Immature natural killer cell (primary cell): Measurements from ENCODE around the gene G6PC3. TPM values are rescaled to one million over a fixed set of nuclear protein-coding genes. Genes with fewer than 3 reads are reported as not detected.

Experiments
- DNase-seq, 3 donors: peaks; one replicate each; pipeline ENCODE4 v3.0.0; 2022; ENCODE audit warnings: mixed read lengths in 1 of 3
- H3K27ac Mint-ChIP-seq, 6 donors: one replicate each; pipeline ENCODE4 v1.8.0; 2020; ENCODE audit warnings: mixed read lengths in 6 of 6, mild to moderate bottlenecking in 5 of 6, inconsistent platforms in 4 of 6, moderate library complexity in 3 of 6
- H3K27me3 Mint-ChIP-seq, 3 donors: one replicate each; pipeline ENCODE4 v1.8.0; 2020 to 2021; ENCODE audit warnings: low read depth in 3 of 3, mild to moderate bottlenecking in 3 of 3, mixed read lengths in 3 of 3, moderate library complexity in 3 of 3, inconsistent platforms in 1 of 3
- H3K36me3 Mint-ChIP-seq, 3 donors: one replicate each; pipeline ENCODE4 v1.8.0; 2020; ENCODE audit warnings: mixed read lengths in 3 of 3, inconsistent platforms in 2 of 3, mild to moderate bottlenecking in 2 of 3
- H3K4me1 Mint-ChIP-seq, 2 donors: one replicate each; pipeline ENCODE4 v1.8.0; 2020; ENCODE audit warnings: inconsistent platforms in 2 of 2, mild to moderate bottlenecking in 2 of 2, mixed read lengths in 2 of 2, moderate library complexity in 1 of 2
- H3K4me3 Mint-ChIP-seq, 5 donors: one replicate each; pipeline ENCODE4 v1.8.0; 2020; ENCODE audit warnings: mild to moderate bottlenecking in 5 of 5, mixed read lengths in 5 of 5, inconsistent platforms in 3 of 5, moderate library complexity in 3 of 5
- H3K9me3 Mint-ChIP-seq, 6 donors: one replicate each; pipeline ENCODE4 v1.8.0; 2020; ENCODE audit warnings: mild to moderate bottlenecking in 6 of 6, mixed read lengths in 6 of 6, inconsistent platforms in 4 of 6, moderate library complexity in 3 of 6
- polyA plus RNA-seq, 3 donors: library from polyadenylated mRNA; unstranded; fragments of 300-500 nt; fragmentation: Illumina TruSeq; gene quantifications; one replicate each; pipeline ENCODE4 v1.2.3, GENCODE V29; 2021

The G6PC3 gene
- polyA plus RNA-seq, 3 donors from 2014 or later: 30.9 to 41.6 (median 31.5) TPM

GRCh38 chr17:44067545-44067940 is 3.0 kb upstream of the G6PC3 start:
- Mint-ChIP-seq H3K27me3 (peaks cover 6 to 15% (median 13%) of the 10 kb centered on the region in 3 donors), H3K4me1 (peaks cover 51 to 65% of the 10 kb centered on the region in 2 donors), H3K27ac (peak overlapping the region in 5 of 6 donors; percentile 91 to 99 (median 93)), H3K4me3 (peak overlapping the region; percentile 89 to 99 (median 94)), H3K36me3 (peaks cover 0 to 6% (median 0%) of the 10 kb centered on the region in 3 donors), H3K9me3 (no peaks in the 10 kb centered on the region)
- no peak for DNase-seq

- no peak for DNase-seq
- Mint-ChIP-seq H3K36me3 (no peaks in the 10 kb centered on the region), H3K4me3 (peak overlapping the region; percentile 91 to 95 (median 94)), H3K27me3 (peaks cover 6 to 15% (median 13%) of the 10 kb centered on the region in 3 donors), H3K4me1 (peaks cover 43 to 51% of the 10 kb centered on the region in 2 donors), H3K9me3 (no peaks in the 10 kb centered on the region), H3K27ac (peak overlapping the region; percentile 91 to 95 (median 94))
Measured at GRCh38 chr17:44069974-44070454, 521 bp upstream of the G6PC3 start.

- H3K27me3 Mint-ChIP-seq: peaks cover 6 to 11% (median 6%) of the 10 kb centered on the region in 3 donors
- H3K36me3 Mint-ChIP-seq: peaks cover 0 to 8% (median 0%) of the 10 kb centered on the region in 3 donors
- H3K4me3 Mint-ChIP-seq: peak overlapping the region; percentile 91 to 95 (median 94)
- H3K9me3 Mint-ChIP-seq: no peaks in the 10 kb centered on the region
- H3K27ac Mint-ChIP-seq: peak overlapping the region; percentile 91 to 95 (median 94)
- DNase-seq: no peak
- peaks cover 35 to 42% of the 10 kb centered on the region in 2 donors for H3K4me1 Mint-ChIP-seq
Measured at GRCh38 chr17:44071198-44071520, 624 bp downstream of the G6PC3 start.

GRCh38 chr17:44071772-44072171 is 1.2 kb downstream of the G6PC3 start:
- Mint-ChIP-seq H3K27ac (peak overlapping the region; percentile 84 to 94 (median 92)), H3K36me3 (peaks cover 0 to 8% (median 4%) of the 10 kb centered on the region in 3 donors), H3K4me1 (peaks cover 32 to 37% of the 10 kb centered on the region in 2 donors), H3K4me3 (peak overlapping the region; percentile 77 to 94 (median 93)), H3K27me3 (peaks cover 4 to 11% (median 4%) of the 10 kb centered on the region in 3 donors), H3K9me3 (no peaks in the 10 kb centered on the region)
- no peak for DNase-seq

GRCh38 chr17:44074231-44074910 is 3.8 kb downstream of the G6PC3 start:
- no peak for DNase-seq
- Mint-ChIP-seq H3K4me3 (no peak overlapping the region), H3K9me3 (no peaks in the 10 kb centered on the region), H3K27me3 (peaks cover 4 to 11% (median 4%) of the 10 kb centered on the region in 3 donors), H3K36me3 (peaks cover 0 to 8% (median 4%) of the 10 kb centered on the region in 3 donors), H3K4me1 (peaks cover 25 to 27% of the 10 kb centered on the region in 2 donors), H3K27ac (peak overlapping the region in 1 of 6 donors; percentile 59)

GRCh38 chr17:44074911-44075285 is 4.4 kb downstream of the G6PC3 start:
- Mint-ChIP-seq H3K4me3 (no peak overlapping the region), H3K4me1 (peaks cover 24% of the 10 kb centered on the region in 2 donors), H3K36me3 (peaks cover 0 to 8% (median 4%) of the 10 kb centered on the region in 3 donors), H3K9me3 (no peaks in the 10 kb centered on the region), H3K27ac (peak overlapping the region in 1 of 6 donors; percentile 73), H3K27me3 (peaks cover 4 to 11% (median 4%) of the 10 kb centered on the region in 3 donors)
- DNase-seq: no peak

GRCh38 chr17:44075598-44076293 is 5.2 kb downstream of the G6PC3 start:
- peaks cover 2 to 4% (median 3%) of the 10 kb centered on the region in 3 donors for H3K27me3 Mint-ChIP-seq
- H3K4me3 Mint-ChIP-seq: no peak overlapping the region
- peak overlapping the region in 1 of 6 donors; percentile 24 for H3K27ac Mint-ChIP-seq
- peaks cover 0 to 8% (median 4%) of the 10 kb centered on the region in 3 donors for H3K36me3 Mint-ChIP-seq
- H3K9me3 Mint-ChIP-seq: no peaks in the 10 kb centered on the region
- peaks cover 16% of the 10 kb centered on the region in 2 donors for H3K4me1 Mint-ChIP-seq
- DNase-seq: no peak

- H3K4me3 Mint-ChIP-seq: no peak overlapping the region
- peaks cover 0 to 2% (median 0%) of the 10 kb centered on the region in 3 donors for H3K27me3 Mint-ChIP-seq
- peaks cover 3 to 4% of the 10 kb centered on the region in 2 donors for H3K4me1 Mint-ChIP-seq
- H3K36me3 Mint-ChIP-seq: peaks cover 0 to 8% (median 4%) of the 10 kb centered on the region in 3 donors
- H3K27ac Mint-ChIP-seq: no peak overlapping the region
- no peaks in the 10 kb centered on the region for H3K9me3 Mint-ChIP-seq
- DNase-seq: no peak
Measured at GRCh38 chr17:44076716-44077594, 6.4 kb downstream of the G6PC3 start.

- Mint-ChIP-seq H3K27me3 (peaks cover 0 to 2% (median 0%) of the 10 kb centered on the region in 3 donors), H3K9me3 (no peaks in the 10 kb centered on the region), H3K4me3 (no peak overlapping the region), H3K4me1 (peaks cover 0 to 2% of the 10 kb centered on the region in 2 donors), H3K27ac (no peak overlapping the region), H3K36me3 (peaks cover 0 to 14% (median 6%) of the 10 kb centered on the region in 3 donors)
- no peak for DNase-seq
Measured at GRCh38 chr17:44077595-44077909, 7.0 kb downstream of the G6PC3 start.

- H3K4me3 Mint-ChIP-seq: no peak overlapping the region
- no peak for DNase-seq
- peaks cover 0 to 17% (median 8%) of the 10 kb centered on the region in 3 donors for H3K36me3 Mint-ChIP-seq
- H3K4me1 Mint-ChIP-seq: peaks cover 0 to 2% of the 10 kb centered on the region in 2 donors
- no peaks in the 10 kb centered on the region for H3K9me3 Mint-ChIP-seq
- peaks cover 0 to 2% (median 0%) of the 10 kb centered on the region in 3 donors for H3K27me3 Mint-ChIP-seq
- H3K27ac Mint-ChIP-seq: no peak overlapping the region
Measured at GRCh38 chr17:44078412-44078811, 7.9 kb downstream of the G6PC3 start.

- Mint-ChIP-seq H3K9me3 (no peaks in the 10 kb centered on the region), H3K27me3 (peaks cover 0 to 2% (median 0%) of the 10 kb centered on the region in 3 donors), H3K4me1 (no peaks in the 10 kb centered on the region)
Measured at GRCh38 chr17:44079877-44080821, 9.6 kb downstream of the G6PC3 start.

GRCh38 chr17:44081681-44082080 is 11.1 kb downstream of the G6PC3 start:
- H3K36me3 Mint-ChIP-seq: peaks cover 0 to 11% (median 4%) of the 10 kb centered on the region in 3 donors
- peaks cover 0 to 2% (median 0%) of the 10 kb centered on the region in 3 donors for H3K27me3 Mint-ChIP-seq
- H3K27ac Mint-ChIP-seq: no peak overlapping the region
- no peaks in the 10 kb centered on the region for H3K9me3 Mint-ChIP-seq
- no peak for DNase-seq
- no peaks in the 10 kb centered on the region for H3K4me1 Mint-ChIP-seq
- H3K4me3 Mint-ChIP-seq: no peak overlapping the region

More at GRCh38 chr17:44079877-44080821, 9.6 kb downstream of the G6PC3 start:
- peaks cover 0 to 17% (median 8%) of the 10 kb centered on the region in 3 donors for H3K36me3 Mint-ChIP-seq
- no peak for DNase-seq
- no peak overlapping the region for H3K4me3 Mint-ChIP-seq
- H3K27ac Mint-ChIP-seq: peak overlapping the region in 1 of 6 donors; percentile 35
